ENCODE data around the gene SLC2A3. TPM values are rescaled to one million over a fixed set of nuclear protein-coding genes. Genes with fewer than 3 reads are reported as not detected.
"Not testable (repeated sequence)": the region's sequence is repeated elsewhere in the genome, so short reads cannot be mapped to it uniquely, and the experiment has no call there.

The SLC2A3 gene
- total and polyA plus RNA-seq, 5 donors = 13.6 to 29.9 (median 23.8) TPM

GRCh38 chr12:7929083-7929792 lies 6.7 kb downstream of the SLC2A3 start:
- no peaks in the 10 kb centered on the region for H3K27me3 ChIP-seq (ENCODE audit: control insufficient read depth, insufficient read depth)
- no peak overlapping the region for H3K27ac ChIP-seq (ENCODE audit: low read length)
- no peak overlapping the region for H3K4me3 ChIP-seq (ENCODE audit: low read length)
- no peak for DNase-seq
- no peaks in the 10 kb centered on the region for H3K4me1 ChIP-seq (ENCODE audit: control insufficient read depth, insufficient read depth, low read length)
- 64% methylated on average over 8 of the region's 8 CpGs for WGBS
- H3K9me3 ChIP-seq (ENCODE audit: control insufficient read depth, low read length) = no peaks in the 10 kb centered on the region
- intact Hi-C loops (cut with DNase I) = no loop called here
- ATAC-seq = no peak

DNA sequence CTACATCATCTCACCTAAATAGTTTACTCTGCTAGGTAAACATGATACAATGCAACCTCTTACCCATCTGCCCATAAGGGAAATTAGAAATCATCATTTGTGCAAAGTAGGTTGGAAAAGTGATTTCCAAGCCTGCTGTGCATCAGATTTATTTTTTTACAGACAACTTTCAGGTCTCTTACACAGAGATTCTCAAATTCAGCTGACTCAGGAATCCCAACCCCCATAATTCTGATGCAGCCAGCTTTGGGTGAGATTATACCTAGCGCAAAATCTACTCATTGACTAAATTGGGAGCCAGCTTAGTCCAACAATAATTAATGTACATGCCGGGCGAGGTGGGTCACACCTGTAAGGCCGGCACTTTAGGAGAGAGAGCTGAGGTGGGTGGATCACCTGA lies 8.5 kb downstream of the SLC2A3 start:
- Histone ChIP-seq H3K4me1 (ENCODE audit: control insufficient read depth, insufficient read depth, low read length) (no peaks in the 10 kb centered on the region), H3K4me3 (ENCODE audit: low read length) (no peak overlapping the region), H3K27me3 (ENCODE audit: control insufficient read depth, insufficient read depth) (no peaks in the 10 kb centered on the region), H3K9me3 (ENCODE audit: control insufficient read depth, low read length) (no peaks in the 10 kb centered on the region), H3K27ac (ENCODE audit: low read length) (no peak overlapping the region)
- DNase-seq (no peak), ATAC-seq (no peak)
- intact Hi-C loops (cut with DNase I) = no loop called here
- WGBS = 96% methylated on average over 4 of the region's 4 CpGs

DNA sequence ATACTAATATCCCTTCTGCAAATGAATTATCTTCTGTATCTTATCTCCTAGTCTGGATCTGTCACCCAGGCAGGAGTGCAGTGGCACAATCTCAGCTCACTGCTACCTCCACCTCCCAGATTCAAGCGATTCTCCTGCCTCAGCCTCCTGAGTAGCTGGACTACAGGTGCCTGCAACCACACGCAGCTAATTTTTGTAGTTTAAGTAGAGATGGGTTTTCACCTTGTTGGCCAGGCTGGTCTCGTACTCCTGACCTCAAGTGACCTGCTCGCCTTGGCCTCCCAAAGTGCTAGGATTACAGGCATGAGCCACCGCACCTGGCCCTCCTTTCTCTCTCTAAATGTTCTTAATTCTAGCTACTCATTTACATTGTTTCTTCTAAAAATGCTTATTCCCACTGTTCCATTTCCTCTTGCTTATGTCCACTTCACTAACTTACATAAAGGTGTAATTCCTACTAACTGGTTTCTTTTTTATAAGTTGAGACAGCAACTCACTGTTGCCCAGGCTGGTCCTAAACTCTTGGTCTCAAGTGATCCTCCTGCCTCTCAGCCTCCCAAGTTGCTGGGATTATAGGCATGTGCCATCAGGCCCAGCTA lies 9.8 kb downstream of the SLC2A3 start:
- H3K4me1 ChIP-seq (ENCODE audit: control insufficient read depth, insufficient read depth, low read length); H3K4me3 ChIP-seq (ENCODE audit: low read length); ATAC-seq; DNase-seq; H3K27me3 ChIP-seq (ENCODE audit: control insufficient read depth, insufficient read depth); H3K9me3 ChIP-seq (ENCODE audit: control insufficient read depth, low read length); intact Hi-C loops (cut with DNase I); H3K27ac ChIP-seq (ENCODE audit: low read length): not testable (repeated sequence)
- 96% methylated on average over 5 of the region's 5 CpGs for WGBS

DNA sequence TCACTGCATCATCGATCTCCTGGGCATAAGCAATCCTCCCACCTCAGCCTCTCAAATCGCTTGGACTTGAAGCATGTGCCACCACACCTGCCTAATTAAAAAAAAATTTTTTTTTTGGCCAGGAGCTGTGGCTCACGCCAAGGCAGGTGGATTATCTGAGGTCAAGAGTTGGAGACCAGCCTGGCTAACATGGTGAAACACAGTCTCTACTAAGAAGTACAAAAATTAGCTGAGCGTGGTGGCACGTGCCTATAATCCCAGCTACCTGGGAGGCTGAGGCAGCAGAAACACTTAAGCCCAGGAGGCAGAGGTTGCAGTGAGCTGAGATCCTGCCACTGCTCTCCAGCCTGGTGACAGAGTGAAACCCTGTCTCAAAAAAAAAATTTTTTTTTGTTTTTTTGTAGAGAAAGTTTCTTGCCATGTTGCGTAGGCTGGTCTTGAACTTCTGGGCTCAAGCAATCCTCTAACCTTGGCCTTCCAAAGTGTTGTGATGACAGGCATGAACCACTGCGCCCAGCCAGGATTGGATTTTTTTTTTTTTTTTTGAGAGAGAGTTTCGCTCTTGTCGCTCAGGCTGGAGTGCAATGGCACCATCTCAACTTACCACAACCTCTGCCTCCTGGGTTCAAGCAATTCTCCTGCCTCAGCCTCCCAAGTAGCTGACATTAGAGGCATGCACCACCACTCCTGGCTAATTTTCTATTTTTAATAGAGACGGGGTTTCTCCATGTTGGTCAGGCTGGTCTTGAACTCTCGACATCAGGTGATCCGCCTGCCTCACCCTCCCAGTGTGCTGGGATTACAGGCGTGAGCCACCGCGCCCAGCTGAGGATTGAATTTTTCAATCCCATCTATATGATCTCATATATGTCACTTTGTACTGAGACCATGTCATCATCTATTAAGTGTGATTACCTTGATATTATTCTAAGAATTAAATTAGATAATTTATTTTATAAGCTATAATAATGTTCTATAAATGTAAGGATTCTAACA lies 12.4 kb downstream of the SLC2A3 start:
- DNase-seq = no peak
- ATAC-seq = no peak
- H3K27ac ChIP-seq (ENCODE audit: low read length) = no peak overlapping the region
- H3K4me3 ChIP-seq (ENCODE audit: low read length) = no peak overlapping the region
- H3K27me3 ChIP-seq (ENCODE audit: control insufficient read depth, insufficient read depth) = no peaks in the 10 kb centered on the region
- intact Hi-C loops (cut with DNase I) = no loop called here
- H3K4me1 ChIP-seq (ENCODE audit: control insufficient read depth, insufficient read depth, low read length) = no peaks in the 10 kb centered on the region
- H3K9me3 ChIP-seq (ENCODE audit: control insufficient read depth, low read length) = no peaks in the 10 kb centered on the region
- 96% methylated on average over 15 of the region's 15 CpGs for WGBS

- WGBS = 83% methylated on average over 11 of the region's 12 CpGs
- ATAC-seq; intact Hi-C loops (cut with DNase I); H3K9me3 ChIP-seq (ENCODE audit: control insufficient read depth, low read length); H3K4me1 ChIP-seq (ENCODE audit: control insufficient read depth, insufficient read depth, low read length); H3K27me3 ChIP-seq (ENCODE audit: control insufficient read depth, insufficient read depth); H3K27ac ChIP-seq (ENCODE audit: low read length); H3K4me3 ChIP-seq (ENCODE audit: low read length); DNase-seq: not testable (repeated sequence)
Measured at GRCh38 chr12:7921181-7921580, 14.8 kb downstream of the SLC2A3 start.

- WGBS = 91% methylated on average over 7 of the region's 7 CpGs
- H3K9me3 ChIP-seq (ENCODE audit: control insufficient read depth, low read length); H3K4me3 ChIP-seq (ENCODE audit: low read length); H3K27ac ChIP-seq (ENCODE audit: low read length); H3K4me1 ChIP-seq (ENCODE audit: control insufficient read depth, insufficient read depth, low read length); DNase-seq; intact Hi-C loops (cut with DNase I); H3K27me3 ChIP-seq (ENCODE audit: control insufficient read depth, insufficient read depth); ATAC-seq: not testable (repeated sequence)
Measured at GRCh38 chr12:7918268-7918590, 17.8 kb downstream of the SLC2A3 start.

DNA sequence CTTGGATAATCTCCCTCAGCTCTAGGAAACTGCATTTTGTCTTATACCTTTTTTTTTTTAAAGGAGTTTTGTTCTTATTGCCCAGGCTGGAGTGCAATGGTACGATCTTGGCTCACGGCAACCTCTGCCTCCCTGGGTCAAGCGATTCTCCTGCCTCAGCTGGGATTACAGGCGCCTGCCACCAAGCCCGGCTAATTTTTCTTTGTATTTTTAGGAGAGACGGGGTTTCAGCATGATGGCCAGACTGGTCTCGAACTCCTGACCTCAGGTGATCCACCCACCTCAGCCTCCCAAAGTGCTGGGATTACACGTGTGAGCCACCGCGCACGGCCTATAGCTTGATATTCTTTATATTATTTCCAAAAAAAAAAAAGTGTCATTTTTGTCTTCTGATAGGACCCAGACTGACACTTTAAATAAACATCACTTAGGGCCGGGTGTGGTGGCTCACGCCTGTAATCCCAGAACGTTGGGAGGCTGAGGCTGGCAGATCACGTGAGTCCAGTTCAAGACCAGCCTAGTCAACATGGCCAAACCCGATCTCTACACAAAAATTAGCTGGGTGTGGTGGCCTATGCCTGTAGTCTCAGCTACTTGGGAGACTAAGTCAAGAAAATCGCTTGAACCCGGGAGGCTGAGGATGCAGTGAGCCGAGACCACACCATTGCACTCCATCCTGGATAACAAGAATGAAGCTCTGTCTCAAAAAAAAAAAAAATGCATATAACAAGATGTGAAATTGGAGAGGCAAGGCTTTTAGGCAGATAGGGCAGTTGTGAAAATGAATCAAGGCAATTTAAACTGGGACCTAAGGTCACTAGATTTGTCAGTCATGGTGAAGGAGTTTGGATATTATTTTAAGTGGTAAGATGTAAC lies 18.4 kb downstream of the SLC2A3 start:
- DNase-seq = no peak
- Histone ChIP-seq H3K27me3 (ENCODE audit: control insufficient read depth, insufficient read depth) (no peaks in the 10 kb centered on the region), H3K9me3 (ENCODE audit: control insufficient read depth, low read length) (no peaks in the 10 kb centered on the region), H3K4me1 (ENCODE audit: control insufficient read depth, insufficient read depth, low read length) (no peaks in the 10 kb centered on the region), H3K27ac (ENCODE audit: low read length) (no peak overlapping the region), H3K4me3 (ENCODE audit: low read length) (no peak overlapping the region)
- 92% methylated on average over 19 of the region's 19 CpGs for WGBS
- no peak for ATAC-seq
- intact Hi-C loops (cut with DNase I) = no loop called here

DNA sequence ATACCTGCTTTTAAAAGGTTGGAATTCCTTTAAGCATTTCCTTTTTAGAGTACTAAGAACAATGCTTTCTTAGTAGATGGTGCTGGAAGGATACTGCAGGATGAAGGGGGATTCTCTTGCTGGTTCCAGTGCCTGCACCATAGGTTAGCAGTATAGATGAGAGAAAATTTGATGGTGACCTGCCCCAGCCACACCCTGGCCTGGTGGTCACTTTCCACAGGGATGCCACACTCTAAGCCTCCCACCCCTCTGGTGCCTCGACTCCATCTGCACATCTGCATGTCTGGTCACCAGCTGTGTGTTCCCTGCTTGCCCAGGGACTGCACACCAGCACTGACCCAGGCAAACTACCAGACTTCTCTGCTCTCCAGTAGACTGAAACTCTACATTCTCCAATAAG lies 19.1 kb downstream of the SLC2A3 start:
- Histone ChIP-seq H3K9me3 (ENCODE audit: control insufficient read depth, low read length) (no peaks in the 10 kb centered on the region), H3K27me3 (ENCODE audit: control insufficient read depth, insufficient read depth) (no peaks in the 10 kb centered on the region), H3K4me3 (ENCODE audit: low read length) (no peak overlapping the region), H3K27ac (ENCODE audit: low read length) (no peak overlapping the region), H3K4me1 (ENCODE audit: control insufficient read depth, insufficient read depth, low read length) (no peaks in the 10 kb centered on the region)
- DNase-seq (no peak), ATAC-seq (peak in 1 of 2 donors; percentile 36)
- intact Hi-C loops (cut with DNase I) = no loop called here
- 46% methylated on average over 1 of the region's 1 CpG for WGBS

DNA sequence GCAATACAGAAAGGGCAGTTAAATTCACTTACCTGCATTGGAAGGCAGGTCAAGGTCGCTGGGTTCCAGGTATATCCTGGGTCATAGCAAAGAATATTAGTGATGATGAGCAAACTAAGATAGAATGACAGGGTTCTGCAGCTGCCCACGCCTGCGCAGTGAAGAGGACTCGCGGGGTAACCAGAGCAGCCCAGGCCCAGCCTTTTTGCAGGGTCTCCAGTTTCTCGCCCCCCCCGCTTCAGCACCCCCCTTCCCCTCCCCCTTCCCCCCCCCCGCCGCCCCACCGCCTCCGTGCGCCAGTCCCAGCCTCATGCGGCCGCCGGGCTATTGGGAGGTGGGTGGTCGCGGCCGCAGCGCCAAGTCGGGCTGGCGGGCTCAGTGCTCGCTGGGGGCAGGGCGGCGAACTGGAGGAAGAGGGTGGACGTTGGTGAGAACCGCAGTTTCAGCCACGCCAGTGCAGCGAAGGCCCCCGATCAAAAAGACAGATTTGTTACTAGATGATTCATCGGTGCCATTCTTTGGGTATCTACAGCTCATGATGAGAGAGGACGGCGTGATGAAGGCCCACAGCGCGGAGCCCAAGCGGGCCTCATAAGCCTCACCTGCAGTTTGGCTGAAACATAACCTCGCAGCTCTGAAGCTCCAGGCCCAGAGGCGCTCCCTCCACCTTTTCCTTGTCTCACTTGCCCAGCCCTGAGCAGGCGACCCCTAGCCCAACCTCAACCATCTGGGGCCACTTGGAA lies 20.2 kb downstream of the SLC2A3 start:
- Histone ChIP-seq H3K4me1 (ENCODE audit: control insufficient read depth, insufficient read depth, low read length) (no peaks in the 10 kb centered on the region), H3K4me3 (ENCODE audit: low read length) (no peak overlapping the region), H3K27ac (ENCODE audit: low read length) (no peak overlapping the region), H3K27me3 (ENCODE audit: control insufficient read depth, insufficient read depth) (no peaks in the 10 kb centered on the region), H3K9me3 (ENCODE audit: control insufficient read depth, low read length) (no peaks in the 10 kb centered on the region)
- intact Hi-C loops (cut with DNase I) = no loop called here
- DNase-seq = no peak
- ATAC-seq = peak in 1 of 2 donors; percentile 28
- WGBS = 38% methylated on average over 38 of the region's 38 CpGs

GRCh38 chr12:7910106-7910505 lies 25.9 kb downstream of the SLC2A3 start:
- WGBS = 81% methylated on average over 7 of the region's 7 CpGs
- DNase-seq; H3K4me1 ChIP-seq (ENCODE audit: control insufficient read depth, insufficient read depth, low read length); H3K9me3 ChIP-seq (ENCODE audit: control insufficient read depth, low read length); H3K4me3 ChIP-seq (ENCODE audit: low read length); intact Hi-C loops (cut with DNase I); H3K27me3 ChIP-seq (ENCODE audit: control insufficient read depth, insufficient read depth); H3K27ac ChIP-seq (ENCODE audit: low read length); ATAC-seq: not testable (repeated sequence)

Measured in right cardiac atrium (tissue), 5 donors.